IMR-90 (cell line): ENCODE data around the gene ATP10B. TPM values are rescaled to one million over a fixed set of nuclear protein-coding genes. Genes with fewer than 3 reads are reported as not detected.

Source experiments
- ATAC-seq: fragments of 200-7000 bp; cut with Tn5 transposase; 2 replicates; pipeline ENCODE4 v1.9.1; 2020; ENCODE audit warnings: low read depth, mild to moderate bottlenecking, moderate library complexity
- BruUV-seq: library from RNA; stranded (reverse); fragments of 400-500 nt; replicated peaks from 2 replicates; lab custom pipeline; 2021; lab: Mats Ljungman, UMichigan
- CTCF ChIA-PET: fragments of 300-600 bp; formaldehyde crosslinking; extraction: SDS; loops from one replicate; lab custom pipeline; 2021; ENCODE audit warnings: antibody characterized with exemption; lab: Yijun Ruan, JAX
- POLR2A ChIA-PET: fragments of 300-600 bp; sonication (Branson Sonifier 250); formaldehyde crosslinking; loops from one replicate; lab custom pipeline; 2022; ENCODE audit warnings: antibody characterized with exemption; ENCODE audit not compliant: unreplicated experiment; lab: Charles Lee
- DNase-seq: peaks from one replicate; pipeline ENCODE4 v3.0.0; 2013
- H2AFZ ChIP-seq: replicated peaks from 2 replicates; pipeline ENCODE3; 2013; ENCODE audit warnings: low read length, mild to moderate bottlenecking; ENCODE audit not compliant: poor library complexity
- H2AK5ac ChIP-seq: 2 replicates; pipeline ENCODE4 v1.6.1; 2013; ENCODE audit warnings: low read depth, low read length, inconsistent platforms
- H2AK9ac ChIP-seq: replicated peaks from 2 replicates; pipeline ENCODE3; 2013; ENCODE audit warnings: mild to moderate bottlenecking, low read depth, low read length, moderate library complexity; ENCODE audit not compliant: poor library complexity
- H2BK120ac ChIP-seq: 2 replicates; pipeline ENCODE4 v1.6.1; 2013; ENCODE audit warnings: low read depth, low read length, inconsistent platforms
- H2BK15ac ChIP-seq: 3 replicates; pipeline ENCODE4 v1.6.1; 2013; ENCODE audit warnings: low read depth, low read length, inconsistent platforms
- H2BK20ac ChIP-seq: 2 replicates; pipeline ENCODE4 v1.6.1; 2013; ENCODE audit warnings: low read depth, mild to moderate bottlenecking, inconsistent platforms, low read length, moderate library complexity
- H2BK5ac ChIP-seq: 2 replicates; pipeline ENCODE4 v1.6.1; 2013; ENCODE audit warnings: mild to moderate bottlenecking, low read depth, low read length, inconsistent platforms; ENCODE audit not compliant: poor library complexity, severe bottlenecking
- H3K14ac ChIP-seq: replicated peaks from 2 replicates; pipeline ENCODE4 v1.6.1; 2013; ENCODE audit warnings: low read depth, low read length, inconsistent platforms
- H3K18ac ChIP-seq: 2 replicates; pipeline ENCODE4 v1.6.1; 2013; ENCODE audit warnings: low read depth, low read length, control low read depth
- H3K23ac ChIP-seq: 2 replicates; pipeline ENCODE4 v1.6.1; 2013; ENCODE audit warnings: low read depth, low read length, inconsistent platforms
- H3K27ac ChIP-seq: 2 replicates; pipeline ENCODE4 v1.5.1; 2013; ENCODE audit warnings: mild to moderate bottlenecking, control low read depth, low read length; ENCODE audit not compliant: insufficient read depth
- H3K27me3 ChIP-seq: 2 replicates; pipeline ENCODE4 v1.6.1; 2013; ENCODE audit warnings: low read length; ENCODE audit not compliant: control insufficient read depth, insufficient read depth
- H3K36me3 ChIP-seq: 2 replicates; pipeline ENCODE4 v1.6.1; 2013; ENCODE audit warnings: low read length, mixed read lengths; ENCODE audit not compliant: control insufficient read depth, insufficient read depth
- H3K4ac ChIP-seq: 2 replicates; pipeline ENCODE4 v1.6.1; 2013; ENCODE audit warnings: low read depth, low read length, inconsistent platforms
- H3K4me1 ChIP-seq: 2 replicates; pipeline ENCODE4 v1.6.1; 2013; ENCODE audit warnings: low read length, mixed read lengths; ENCODE audit not compliant: control insufficient read depth, insufficient read depth
- H3K4me2 ChIP-seq: 2 replicates; pipeline ENCODE4 v1.6.1; 2013; ENCODE audit warnings: low read depth, mild to moderate bottlenecking, control low read depth, low read length, moderate library complexity
- H3K4me3 ChIP-seq: 2 replicates; pipeline ENCODE4 v1.5.1; 2013; ENCODE audit warnings: low read depth, mild to moderate bottlenecking, control low read depth, low read length, moderate library complexity; ENCODE audit not compliant: insufficient read depth
- H3K56ac ChIP-seq: 2 replicates; pipeline ENCODE4 v1.6.1; 2013; ENCODE audit warnings: low read length, inconsistent platforms; ENCODE audit not compliant: insufficient read depth; ENCODE audit errors: extremely low read depth
- H3K79me1 ChIP-seq, 2 experiments: 2 replicates each; pipeline ENCODE4 v1.6.1; 2013; ENCODE audit warnings: low read length in 2 of 2, inconsistent platforms in 1 of 2, low read depth in 1 of 2
- H3K9ac ChIP-seq: 2 replicates; pipeline ENCODE4 v1.6.1; 2013; ENCODE audit warnings: low read depth, low read length, control low read depth
- H3K9me1 ChIP-seq: 2 replicates; pipeline ENCODE4 v1.6.1; 2013; ENCODE audit warnings: low read length, inconsistent platforms; ENCODE audit not compliant: insufficient read depth
- H3K9me3 ChIP-seq: 2 replicates; pipeline ENCODE4 v1.6.1; 2013; ENCODE audit warnings: low read length; ENCODE audit not compliant: control insufficient read depth, insufficient read depth
- H4K20me1 ChIP-seq: 2 replicates; pipeline ENCODE4 v1.6.1; 2013; ENCODE audit warnings: low read length, inconsistent platforms; ENCODE audit not compliant: insufficient read depth
- H4K5ac ChIP-seq: 2 replicates; pipeline ENCODE4 v1.6.1; 2013; ENCODE audit warnings: mild to moderate bottlenecking, low read depth, low read length, control low read depth
- H4K8ac ChIP-seq, 2 experiments: 2 replicates each; pipeline ENCODE4 v1.6.1; 2013; ENCODE audit warnings: low read depth in 2 of 2, low read length in 2 of 2, control low read depth in 1 of 2, inconsistent platforms in 1 of 2
- H4K91ac ChIP-seq: 2 replicates; pipeline ENCODE4 v1.6.1; 2013; ENCODE audit warnings: low read depth, low read length, inconsistent platforms; ENCODE audit not compliant: insufficient read depth
- CHD1 ChIP-seq: IDR thresholded peaks from 2 replicates; pipeline ENCODE4 v1.6.1; 2012; ENCODE audit warnings: low read depth, low read length, improper control_type of control experiment
- MAFK ChIP-seq: IDR thresholded peaks from 2 replicates; pipeline ENCODE4 v1.6.1; 2012; ENCODE audit warnings: low read depth, low read length, improper control_type of control experiment
- NFE2L2 ChIP-seq: fragments of 150-350 bp; IDR thresholded peaks from 2 replicates; pipeline ENCODE4 v1.6.1; 2016; ENCODE audit warnings: low read depth, mild to moderate bottlenecking, low read length
- WGBS, 2 experiments: methylation state at CpG; one replicate each; pipeline versions ENCODE4 v1.1.5 to v1.1.7; 2013; ENCODE audit warnings: missing lambda C conversion rate in 2 of 2; ENCODE audit not compliant: insufficient read length in 1 of 2; ENCODE audit errors: extremely low coverage in 2 of 2; 5-methylcytosine and 5-hydroxymethylcytosine counted together
- dilution Hi-C: fragments of 300-500 bp; cut with HindIII; formaldehyde crosslinking; loops from one replicate; pipeline ENCODE4 v1.14.3; 2018; ENCODE audit warnings: low sequenced_read_pairs; ENCODE audit not compliant: unreplicated experiment
- in situ Hi-C: fragments of 300-500 bp; cut with MboI; formaldehyde crosslinking; loops from 3 replicates; pipeline ENCODE4 v1.14.3; 2019; ENCODE audit warnings: low sequenced_read_pairs, inconsistent platforms, mixed read lengths
- intact Hi-C: fragments of 100-400 bp; cut with micrococcal nuclease; formaldehyde crosslinking; loops from 2 replicates; pipeline ENCODE4 v1.10.0; 2022
- polyA plus RNA-seq, 3 experiments: library from polyadenylated mRNA; depleted of rRNA; stranded (reverse); fragments of >200 nt; gene quantifications; 2 replicates each; pipeline ENCODE4 v1.2.3, GENCODE V29; 2012; ENCODE audit warnings: low replicate concordance in 1 of 3
- total RNA-seq: library from RNA; depleted of rRNA; stranded (reverse); fragments of >200 nt; gene quantifications from 2 replicates; pipeline ENCODE4 v1.2.3, GENCODE V29; 2012

The ATP10B gene
- total and polyA plus RNA-seq, 2 of the 4 experiments (the other 2 are of a cell fraction) = not detected

DNA sequence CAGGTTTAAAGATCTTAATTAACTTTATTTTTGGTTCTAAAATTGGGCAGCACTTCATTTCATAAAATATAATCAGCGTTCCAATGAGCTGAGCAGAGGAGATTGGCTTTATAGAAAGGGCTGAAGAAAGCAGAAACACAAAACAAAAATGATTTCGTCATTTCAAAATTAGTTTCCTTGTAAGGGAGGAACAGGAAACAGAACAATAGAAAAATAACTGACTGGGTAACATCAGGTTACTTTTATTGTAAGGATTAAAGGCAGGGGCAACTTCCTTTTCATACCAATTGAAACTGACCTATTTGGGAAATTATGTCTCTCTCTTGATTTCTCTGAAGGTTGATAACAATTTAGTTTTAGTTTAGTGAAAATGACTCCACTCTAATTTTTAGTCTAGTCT is 157.1 kb downstream of the ATP10B start:
- H4K8ac ChIP-seq = no peak overlapping the region
- H2BK120ac ChIP-seq = no peak overlapping the region
- POLR2A ChIA-PET = no interaction called here
- H2BK20ac ChIP-seq = no peak overlapping the region
- no peak overlapping the region for H3K4me2 ChIP-seq
- peaks cover 5% of the 10 kb centered on the region; the same call in 1 of the 2 replicates for H3K9me3 ChIP-seq
- CTCF ChIA-PET = no interaction called here
- no peaks in the 10 kb centered on the region for H3K4me1 ChIP-seq
- DNase-seq = no peak
- TF ChIP-seq NFE2L2 = no peak
- TF ChIP-seq CHD1 = no peak
- TF ChIP-seq MAFK = no peak
- no peaks in the 10 kb centered on the region for H3K79me1 ChIP-seq
- no peak overlapping the region for H2BK5ac ChIP-seq
- H3K56ac ChIP-seq = no peak overlapping the region
- H3K18ac ChIP-seq = no peak overlapping the region
- H3K14ac ChIP-seq = no peak overlapping the region
- no peak overlapping the region for H3K4me3 ChIP-seq
- H4K5ac ChIP-seq = no peak overlapping the region
- H4K91ac ChIP-seq = no peak overlapping the region
- H3K9me1 ChIP-seq = no peaks in the 10 kb centered on the region
- no peak overlapping the region for H2AK5ac ChIP-seq
- H3K27ac ChIP-seq = no peak overlapping the region
- H3K23ac ChIP-seq = no peak overlapping the region
- no peaks in the 10 kb centered on the region for H4K20me1 ChIP-seq
- WGBS, 2 experiments = no CpG with 5 or more reads among the region's 2 CpGs
- no peak overlapping the region for H2BK15ac ChIP-seq
- no peak overlapping the region for H2AK9ac ChIP-seq
- BruUV-seq = no TSS peak
- no peak for ATAC-seq
- H3K36me3 ChIP-seq = no peaks in the 10 kb centered on the region
- no peak overlapping the region for H3K9ac ChIP-seq
- intact Hi-C loops = no loop called here
- in situ Hi-C loops = no loop called here
- dilution Hi-C loops = no loop called here
- no peaks in the 10 kb centered on the region for H3K27me3 ChIP-seq
- no peak overlapping the region for H3K4ac ChIP-seq
- H2AFZ ChIP-seq = no peak overlapping the region
